AG09319 (cell line): ENCODE data around the gene LKAAEAR1.

ENCODE experiments used
- DNase-seq: peaks from one replicate; pipeline ENCODE4 v3.0.0-alpha.2; 2010; ENCODE audit warnings: low read depth; ENCODE audit errors: extremely low read depth
- CTCF ChIP-seq: IDR thresholded peaks from 2 replicates; pipeline ENCODE4 v1.5.1; 2011; ENCODE audit warnings: low read depth, mild to moderate bottlenecking, inconsistent platforms, low read length, moderate library complexity

Gene LKAAEAR1

GRCh38 chr20:64099086-64099786 is 15.0 kb upstream of the LKAAEAR1 start:
- TF ChIP-seq CTCF: no peak
- DNase-seq: no peak

DNA sequence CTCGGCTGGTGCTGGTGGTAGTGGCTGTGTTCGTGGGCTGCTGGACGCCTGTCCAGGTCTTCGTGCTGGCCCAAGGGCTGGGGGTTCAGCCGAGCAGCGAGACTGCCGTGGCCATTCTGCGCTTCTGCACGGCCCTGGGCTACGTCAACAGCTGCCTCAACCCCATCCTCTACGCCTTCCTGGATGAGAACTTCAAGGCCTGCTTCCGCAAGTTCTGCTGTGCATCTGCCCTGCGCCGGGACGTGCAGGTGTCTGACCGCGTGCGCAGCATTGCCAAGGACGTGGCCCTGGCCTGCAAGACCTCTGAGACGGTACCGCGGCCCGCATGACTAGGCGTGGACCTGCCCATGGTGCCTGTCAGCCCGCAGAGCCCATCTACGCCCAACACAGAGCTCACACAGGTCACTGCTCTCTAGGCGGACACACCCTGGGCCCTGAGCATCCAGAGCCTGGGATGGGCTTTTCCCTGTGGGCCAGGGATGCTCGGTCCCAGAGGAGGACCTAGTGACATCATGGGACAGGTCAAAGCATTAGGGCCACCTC is 14.3 kb upstream of the LKAAEAR1 start:
- DNase-seq: no peak
- TF ChIP-seq CTCF: no peak

- DNase-seq: no peak
These were observed 12.3 kb upstream of the LKAAEAR1 start for GRCh38 chr20:64096535-64096934.

GRCh38 chr20:64095927-64096326 is 11.7 kb upstream of the LKAAEAR1 start:
- no peak for TF ChIP-seq CTCF
- DNase-seq: no peak

More at GRCh38 chr20:64096535-64096934, 12.3 kb upstream of the LKAAEAR1 start:
- no peak for TF ChIP-seq CTCF

GRCh38 chr20:64095455-64095854 is 11.3 kb upstream of the LKAAEAR1 start:
- no peak for TF ChIP-seq CTCF
- no peak for DNase-seq

GRCh38 chr20:64093013-64093503 is 8.9 kb upstream of the LKAAEAR1 start:
- TF ChIP-seq CTCF: no peak
- DNase-seq: no peak

- no peak for TF ChIP-seq CTCF
- DNase-seq: no peak
These were observed 8.2 kb upstream of the LKAAEAR1 start for GRCh38 chr20:64092258-64093012.
